ENCODE results near the gene SENP5.

Gene SENP5

GRCh38 chr3:196936288-196936687, 68.6 kb downstream of the SENP5 start:
- Histone ChIP-seq H4K20me1 (ENCODE audit: insufficient read depth, low read length) (peaks cover 26% of the 10 kb centered on the region; the same call in 1 of the 2 replicates), H3K27me3 (ENCODE audit: insufficient read depth, low read length, poor library complexity) (no peaks in the 10 kb centered on the region), H3K36me3 (ENCODE audit: insufficient read depth, low read length) (peaks cover 91% of the 10 kb centered on the region), H3K4me2 (ENCODE audit: insufficient read depth, low read length) (no peak overlapping the region), H3K4me3 (ENCODE audit: low read depth in 1 of 2, low read length in 2 of 2) (no peak overlapping the region), H3K79me2 (ENCODE audit: insufficient read depth, low read length) (peaks cover 45% of the 10 kb centered on the region), H3K9me3 (ENCODE audit: insufficient read depth, low read length, severe bottlenecking) (no peaks in the 10 kb centered on the region), H3K27ac (ENCODE audit: low read length) (no peak overlapping the region), H3K4me1 (ENCODE audit: insufficient read depth, low read length) (peaks cover 25% of the 10 kb centered on the region), H3K9ac (ENCODE audit: low read depth, low read length) (no peak overlapping the region), H2AFZ (ENCODE audit: low read depth, low read length) (no peak overlapping the region)
- TF ChIP-seq EZH2 (IDR thresholded peaks at IDR 0.05; ENCODE audit: borderline replicate concordance, low read depth, low read length, severe bottlenecking) (no peak), CTCF (IDR thresholded peaks at IDR 0.05; ENCODE audit: borderline replicate concordance, extremely low read depth, low read length, poor library complexity, severe bottlenecking) (no peak)
- ATAC-seq (ENCODE audit: insufficient read depth, low read depth) (no peak), DNase-seq (no peak)

GRCh38 chr3:196938124-196938523, 70.4 kb downstream of the SENP5 start:
- no peak overlapping the region for H3K27ac ChIP-seq (ENCODE audit: low read length)
- H3K4me1 ChIP-seq (ENCODE audit: insufficient read depth, low read length): peaks cover 28% of the 10 kb centered on the region
- H3K4me2 ChIP-seq (ENCODE audit: insufficient read depth, low read length): no peak overlapping the region
- no peak overlapping the region for H3K4me3 ChIP-seq (ENCODE audit: low read depth in 1 of 2, low read length in 2 of 2)
- H4K20me1 ChIP-seq (ENCODE audit: insufficient read depth, low read length): peaks cover 32% of the 10 kb centered on the region; the same call in 1 of the 2 replicates
- H3K9me3 ChIP-seq (ENCODE audit: insufficient read depth, low read length, severe bottlenecking): no peaks in the 10 kb centered on the region
- no peak for TF ChIP-seq CTCF (IDR thresholded peaks at IDR 0.05; ENCODE audit: borderline replicate concordance, extremely low read depth, low read length, poor library complexity, severe bottlenecking)
- TF ChIP-seq EZH2 (IDR thresholded peaks at IDR 0.05; ENCODE audit: borderline replicate concordance, low read depth, low read length, severe bottlenecking): no peak
- ATAC-seq (ENCODE audit: insufficient read depth, low read depth): no peak
- H3K79me2 ChIP-seq (ENCODE audit: insufficient read depth, low read length): peaks cover 62% of the 10 kb centered on the region
- H3K36me3 ChIP-seq (ENCODE audit: insufficient read depth, low read length): peaks cover 86% of the 10 kb centered on the region
- no peaks in the 10 kb centered on the region for H3K27me3 ChIP-seq (ENCODE audit: insufficient read depth, low read length, poor library complexity)
- H2AFZ ChIP-seq (ENCODE audit: low read depth, low read length): no peak overlapping the region
- DNase-seq: no peak
- no peak overlapping the region for H3K9ac ChIP-seq (ENCODE audit: low read depth, low read length)

GRCh38 chr3:196938576-196938975, 70.9 kb downstream of the SENP5 start:
- H3K4me2 ChIP-seq (ENCODE audit: insufficient read depth, low read length): no peak overlapping the region
- TF ChIP-seq EZH2 (IDR thresholded peaks at IDR 0.05; ENCODE audit: borderline replicate concordance, low read depth, low read length, severe bottlenecking) (no peak), CTCF (IDR thresholded peaks at IDR 0.05; ENCODE audit: borderline replicate concordance, extremely low read depth, low read length, poor library complexity, severe bottlenecking) (no peak)
- H3K4me3 ChIP-seq (ENCODE audit: low read depth in 1 of 2, low read length in 2 of 2): no peak overlapping the region
- H2AFZ ChIP-seq (ENCODE audit: low read depth, low read length): no peak overlapping the region
- no peaks in the 10 kb centered on the region for H3K27me3 ChIP-seq (ENCODE audit: insufficient read depth, low read length, poor library complexity)
- H3K4me1 ChIP-seq (ENCODE audit: insufficient read depth, low read length): peaks cover 32% of the 10 kb centered on the region
- no peak overlapping the region for H3K27ac ChIP-seq (ENCODE audit: low read length)
- DNase-seq: no peak
- H3K36me3 ChIP-seq (ENCODE audit: insufficient read depth, low read length): peaks cover 84% of the 10 kb centered on the region
- H3K9me3 ChIP-seq (ENCODE audit: insufficient read depth, low read length, severe bottlenecking): no peaks in the 10 kb centered on the region
- peaks cover 67% of the 10 kb centered on the region for H3K79me2 ChIP-seq (ENCODE audit: insufficient read depth, low read length)
- H4K20me1 ChIP-seq (ENCODE audit: insufficient read depth, low read length): peaks cover 36% of the 10 kb centered on the region; the same call in 1 of the 2 replicates
- H3K9ac ChIP-seq (ENCODE audit: low read depth, low read length): no peak overlapping the region
- ATAC-seq (ENCODE audit: insufficient read depth, low read depth): no peak

Data from DND-41 (cell line).